ENCODE data around the gene LGALS4.

- TF ChIP-seq CTCF (IDR thresholded peaks at IDR 0.05; ENCODE audit: low read length) (no peak), EZH2 (IDR thresholded peaks at IDR 0.05; ENCODE audit: borderline replicate concordance, low read length) (no peak)
These were observed 39.7 kb upstream of the LGALS4 start for GRCh38 chr19:38852231-38853044.
